ENCODE data around the gene GLRX2.

GRCh38 chr1:193110864-193111263, 5.7 kb upstream of the GLRX2 start:
- TF ChIP-seq CTCF (IDR thresholded peaks at IDR 0.05) (no peak), EZH2phosphoT487 (IDR thresholded peaks at IDR 0.05) (no peak)
